Measurements from ENCODE around the gene LRPAP1.

Gene LRPAP1

GRCh38 chr4:3481783-3482393 is 50.3 kb downstream of the LRPAP1 start:
- no peaks in the 10 kb centered on the region for H3K79me1 ChIP-seq (replicated peaks; ENCODE audit: low read length, poor library complexity, severe bottlenecking)
- no peak overlapping the region for H3K4ac ChIP-seq (ENCODE audit: low read depth in 1 of 2, low read length in 2 of 2)
- no peak overlapping the region for H3K27ac ChIP-seq (ENCODE audit: low read length, poor library complexity, severe bottlenecking)
- H3K36me3 ChIP-seq (ENCODE audit: control insufficient read depth in 1 of 2, insufficient read depth in 2 of 2, low read depth in 1 of 2, low read length in 2 of 2), result no peaks in the 10 kb centered on the region
- peaks cover 73% of the 10 kb centered on the region for H3K4me1 ChIP-seq (ENCODE audit: control insufficient read depth, insufficient read depth, low read depth, low read length)
- H3K4me3 ChIP-seq (ENCODE audit: insufficient read depth in 1 of 2, low read depth in 1 of 2, low read length in 2 of 2), result no peak overlapping the region
- no peak overlapping the region for H4K8ac ChIP-seq (ENCODE audit: low read length)
- no peak overlapping the region for H4K91ac ChIP-seq (ENCODE audit: low read length)
- H2AK5ac ChIP-seq (ENCODE audit: low read length, severe bottlenecking), result peak overlapping the region; percentile 26
- H2BK12ac ChIP-seq (ENCODE audit: low read length in 2 of 2), result no peak overlapping the region
- no peak for DNase-seq
- no peak overlapping the region for H2AFZ ChIP-seq (ENCODE audit: low read depth, low read length)
- H3K9ac ChIP-seq (ENCODE audit: low read length), result no peak overlapping the region
- H2BK120ac ChIP-seq (ENCODE audit: low read depth, low read length), result no peak overlapping the region
- H3K9me3 ChIP-seq (ENCODE audit: control insufficient read depth, low read length), result no peaks in the 10 kb centered on the region
- no peak overlapping the region for H3K14ac ChIP-seq (ENCODE audit: low read length in 2 of 2)
- H2BK5ac ChIP-seq (ENCODE audit: low read depth, low read length, poor library complexity, severe bottlenecking), result no peak overlapping the region
- 62% methylated on average over 19 of the region's 19 CpGs for WGBS
- H3K23ac ChIP-seq (ENCODE audit: low read length in 2 of 2), result no peak overlapping the region
- H3K27me3 ChIP-seq (ENCODE audit: control insufficient read depth in 1 of 2, insufficient read depth in 1 of 2, low read length in 2 of 2), result peaks cover 0 to 77% of the 10 kb centered on the region in 2 experiments
- H2BK15ac ChIP-seq (ENCODE audit: low read depth, poor library complexity, severe bottlenecking), result no peak overlapping the region
- no peak overlapping the region for H3K4me2 ChIP-seq (ENCODE audit: low read length, poor library complexity, severe bottlenecking)
- no peak overlapping the region for H3K18ac ChIP-seq (ENCODE audit: low read depth in 1 of 2, low read length in 2 of 2)

GRCh38 chr4:3481113-3481531 is 51.1 kb downstream of the LRPAP1 start:
- H4K8ac ChIP-seq (ENCODE audit: low read length), result peak overlapping the region; percentile 12
- no peak overlapping the region for H3K9ac ChIP-seq (ENCODE audit: low read length)
- H3K14ac ChIP-seq (ENCODE audit: low read length in 2 of 2), result no peak overlapping the region
- H2AK5ac ChIP-seq (ENCODE audit: low read length, severe bottlenecking), result peak overlapping the region; percentile 31
- H3K27me3 ChIP-seq (ENCODE audit: control insufficient read depth in 1 of 2, insufficient read depth in 1 of 2, low read length in 2 of 2), result peaks cover 0 to 77% of the 10 kb centered on the region in 2 experiments
- no peak for DNase-seq
- no peak overlapping the region for H3K18ac ChIP-seq (ENCODE audit: low read depth in 1 of 2, low read length in 2 of 2)
- H3K27ac ChIP-seq (ENCODE audit: low read length, poor library complexity, severe bottlenecking), result no peak overlapping the region
- no peak overlapping the region for H2BK15ac ChIP-seq (ENCODE audit: low read depth, poor library complexity, severe bottlenecking)
- H3K4ac ChIP-seq (ENCODE audit: low read depth in 1 of 2, low read length in 2 of 2), result no peak overlapping the region
- no peak overlapping the region for H4K91ac ChIP-seq (ENCODE audit: low read length)
- peaks cover 65% of the 10 kb centered on the region for H3K4me1 ChIP-seq (ENCODE audit: control insufficient read depth, insufficient read depth, low read depth, low read length)
- H3K9me3 ChIP-seq (ENCODE audit: control insufficient read depth, low read length), result no peaks in the 10 kb centered on the region
- H2BK120ac ChIP-seq (ENCODE audit: low read depth, low read length), result no peak overlapping the region
- WGBS, result 32% methylated on average over 5 of the region's 5 CpGs
- no peak overlapping the region for H3K4me2 ChIP-seq (ENCODE audit: low read length, poor library complexity, severe bottlenecking)
- H2AFZ ChIP-seq (ENCODE audit: low read depth, low read length), result no peak overlapping the region
- no peaks in the 10 kb centered on the region for H3K36me3 ChIP-seq (ENCODE audit: control insufficient read depth in 1 of 2, insufficient read depth in 2 of 2, low read depth in 1 of 2, low read length in 2 of 2)
- no peak overlapping the region for H2BK5ac ChIP-seq (ENCODE audit: low read depth, low read length, poor library complexity, severe bottlenecking)
- peak overlapping the region in 1 of 2 experiments; percentile 14 for H3K23ac ChIP-seq (ENCODE audit: low read length in 2 of 2)
- no peaks in the 10 kb centered on the region for H3K79me1 ChIP-seq (replicated peaks; ENCODE audit: low read length, poor library complexity, severe bottlenecking)
- no peak overlapping the region for H3K4me3 ChIP-seq (ENCODE audit: insufficient read depth in 1 of 2, low read depth in 1 of 2, low read length in 2 of 2)
- no peak overlapping the region for H2BK12ac ChIP-seq (ENCODE audit: low read length in 2 of 2)

DNA sequence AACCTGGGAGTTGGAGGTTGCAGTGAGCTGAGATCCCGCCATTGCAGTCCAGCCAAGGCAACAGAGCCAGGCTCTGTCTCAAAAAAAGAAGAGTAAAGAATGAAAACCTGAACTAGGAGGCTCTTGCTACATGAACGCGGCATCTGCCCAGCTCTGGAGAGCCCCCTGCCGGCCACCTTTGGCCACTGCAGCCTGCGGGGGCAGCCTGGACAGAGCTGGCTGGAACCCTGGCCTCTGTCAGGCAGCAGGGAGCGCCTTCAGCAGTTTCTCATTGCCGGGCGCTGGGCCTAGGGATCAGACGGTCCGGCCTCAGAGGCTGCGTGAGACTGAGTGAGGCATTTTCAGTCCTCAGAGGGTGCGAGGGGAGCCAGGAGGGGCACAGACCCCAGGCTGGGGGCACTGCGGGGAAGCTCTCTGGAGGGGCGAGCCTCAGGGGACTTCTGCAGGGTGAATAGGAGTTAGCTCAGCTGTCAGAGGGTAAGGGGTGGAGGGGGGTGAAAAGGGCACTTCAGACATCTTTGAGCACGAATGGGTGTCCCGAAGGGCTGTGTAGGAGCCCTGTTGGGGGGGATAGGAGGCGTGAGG is 51.6 kb downstream of the LRPAP1 start:
- Histone ChIP-seq H4K91ac (ENCODE audit: low read length) (no peak overlapping the region), H2AFZ (ENCODE audit: low read depth, low read length) (no peak overlapping the region), H3K14ac (ENCODE audit: low read length in 2 of 2) (no peak overlapping the region), H3K18ac (ENCODE audit: low read depth in 1 of 2, low read length in 2 of 2) (no peak overlapping the region), H2BK12ac (ENCODE audit: low read length in 2 of 2) (no peak overlapping the region), H3K4me2 (ENCODE audit: low read length, poor library complexity, severe bottlenecking) (no peak overlapping the region), H2AK5ac (ENCODE audit: low read length, severe bottlenecking) (peak overlapping the region; percentile 31), H3K9ac (ENCODE audit: low read length) (no peak overlapping the region), H2BK5ac (ENCODE audit: low read depth, low read length, poor library complexity, severe bottlenecking) (peak overlapping the region; percentile 61), H3K36me3 (ENCODE audit: control insufficient read depth in 1 of 2, insufficient read depth in 2 of 2, low read depth in 1 of 2, low read length in 2 of 2) (no peaks in the 10 kb centered on the region), H3K23ac (ENCODE audit: low read length in 2 of 2) (no peak overlapping the region), H3K4ac (ENCODE audit: low read depth in 1 of 2, low read length in 2 of 2) (no peak overlapping the region), H3K9me3 (ENCODE audit: control insufficient read depth, low read length) (no peaks in the 10 kb centered on the region), H3K27me3 (ENCODE audit: control insufficient read depth in 1 of 2, insufficient read depth in 1 of 2, low read length in 2 of 2) (peaks cover 2 to 74% of the 10 kb centered on the region in 2 experiments), H2BK120ac (ENCODE audit: low read depth, low read length) (no peak overlapping the region), H2BK15ac (ENCODE audit: low read depth, poor library complexity, severe bottlenecking) (peak overlapping the region; percentile 73), H3K27ac (ENCODE audit: low read length, poor library complexity, severe bottlenecking) (no peak overlapping the region), H4K8ac (ENCODE audit: low read length) (peak overlapping the region; percentile 12), H3K79me1 (replicated peaks; ENCODE audit: low read length, poor library complexity, severe bottlenecking) (no peaks in the 10 kb centered on the region), H3K4me1 (ENCODE audit: control insufficient read depth, insufficient read depth, low read depth, low read length) (peaks cover 62% of the 10 kb centered on the region), H3K4me3 (ENCODE audit: insufficient read depth in 1 of 2, low read depth in 1 of 2, low read length in 2 of 2) (no peak overlapping the region)
- peak; percentile 64 for DNase-seq
- WGBS, result 6% methylated on average over 17 of the region's 17 CpGs

GRCh38 chr4:3479358-3480101 is 52.7 kb downstream of the LRPAP1 start:
- no peak overlapping the region for H3K4ac ChIP-seq (ENCODE audit: low read depth in 1 of 2, low read length in 2 of 2)
- 85% methylated on average over 24 of the region's 25 CpGs for whole genome bisulfite sequencing
- no peaks in the 10 kb centered on the region for H3K36me3 ChIP-seq (ENCODE audit: control insufficient read depth in 1 of 2, insufficient read depth in 2 of 2, low read depth in 1 of 2, low read length in 2 of 2)
- H3K27ac ChIP-seq (ENCODE audit: low read length, poor library complexity, severe bottlenecking), result no peak overlapping the region
- no peak for DNase-seq
- no peak overlapping the region for H2BK5ac ChIP-seq (ENCODE audit: low read depth, low read length, poor library complexity, severe bottlenecking)
- no peak overlapping the region for H3K18ac ChIP-seq (ENCODE audit: low read depth in 1 of 2, low read length in 2 of 2)
- H2BK12ac ChIP-seq (ENCODE audit: low read length in 2 of 2), result no peak overlapping the region
- no peak overlapping the region for H2AFZ ChIP-seq (ENCODE audit: low read depth, low read length)
- H3K27me3 ChIP-seq (ENCODE audit: control insufficient read depth in 1 of 2, insufficient read depth in 1 of 2, low read length in 2 of 2), result peaks cover 10 to 74% of the 10 kb centered on the region in 2 experiments
- no peak overlapping the region for H3K9ac ChIP-seq (ENCODE audit: low read length)
- H3K23ac ChIP-seq (ENCODE audit: low read length in 2 of 2), result no peak overlapping the region
- H3K14ac ChIP-seq (ENCODE audit: low read length in 2 of 2), result peak overlapping the region in 1 of 2 experiments; percentile 35
- H2AK5ac ChIP-seq (ENCODE audit: low read length, severe bottlenecking), result peak overlapping the region; percentile 41
- no peak overlapping the region for H3K4me3 ChIP-seq (ENCODE audit: insufficient read depth in 1 of 2, low read depth in 1 of 2, low read length in 2 of 2)
- peaks cover 52% of the 10 kb centered on the region for H3K4me1 ChIP-seq (ENCODE audit: control insufficient read depth, insufficient read depth, low read depth, low read length)
- no peak overlapping the region for H2BK120ac ChIP-seq (ENCODE audit: low read depth, low read length)
- H2BK15ac ChIP-seq (ENCODE audit: low read depth, poor library complexity, severe bottlenecking), result no peak overlapping the region
- H4K91ac ChIP-seq (ENCODE audit: low read length), result no peak overlapping the region
- H3K79me1 ChIP-seq (replicated peaks; ENCODE audit: low read length, poor library complexity, severe bottlenecking), result no peaks in the 10 kb centered on the region
- H3K9me3 ChIP-seq (ENCODE audit: control insufficient read depth, low read length), result no peaks in the 10 kb centered on the region
- H4K8ac ChIP-seq (ENCODE audit: low read length), result no peak overlapping the region
- no peak overlapping the region for H3K4me2 ChIP-seq (ENCODE audit: low read length, poor library complexity, severe bottlenecking)

All from mesenchymal stem cell (in vitro differentiated cells and primary cell).